ENCODE results near the gene ENPP1.

Gene ENPP1

GRCh38 chr6:131839388-131839787, 31.6 kb downstream of the ENPP1 start:
- Histone ChIP-seq H3K4me3 (no peak overlapping the region), H3K27ac (no peak overlapping the region)
- no peak for TF ChIP-seq CTCF (IDR thresholded peaks at IDR 0.05)
- no peak for DNase-seq (ENCODE audit: low spot score)

GRCh38 chr6:131840441-131840840, 32.6 kb downstream of the ENPP1 start:
- no peak for DNase-seq (ENCODE audit: low spot score)

GRCh38 chr6:131840936-131841583, 33.2 kb downstream of the ENPP1 start:
- TF ChIP-seq CTCF (IDR thresholded peaks at IDR 0.05), result no peak

More at GRCh38 chr6:131840441-131840840, 32.6 kb downstream of the ENPP1 start:
- Histone ChIP-seq H3K4me3 (no peak overlapping the region), H3K27ac (no peak overlapping the region)
- no peak for TF ChIP-seq CTCF (IDR thresholded peaks at IDR 0.05)

GRCh38 chr6:131843768-131844167, 35.9 kb downstream of the ENPP1 start:
- no peak for TF ChIP-seq CTCF (IDR thresholded peaks at IDR 0.05)
- no peak overlapping the region for H3K4me3 ChIP-seq

More at GRCh38 chr6:131840936-131841583, 33.2 kb downstream of the ENPP1 start:
- no peak overlapping the region for H3K27ac ChIP-seq
- no peak for DNase-seq (ENCODE audit: low spot score)
- no peak overlapping the region for H3K4me3 ChIP-seq

GRCh38 chr6:131844243-131844841, 36.5 kb downstream of the ENPP1 start:
- no peak for TF ChIP-seq CTCF (IDR thresholded peaks at IDR 0.05)
- DNase-seq (ENCODE audit: low spot score), result no peak

More at GRCh38 chr6:131843768-131844167, 35.9 kb downstream of the ENPP1 start:
- H3K27ac ChIP-seq, result no peak overlapping the region
- no peak for DNase-seq (ENCODE audit: low spot score)

GRCh38 chr6:131846023-131846663, 38.3 kb downstream of the ENPP1 start:
- Histone ChIP-seq H3K27ac (no peak overlapping the region), H3K4me3 (no peak overlapping the region)
- DNase-seq (ENCODE audit: low spot score), result no peak
- TF ChIP-seq CTCF (IDR thresholded peaks at IDR 0.05), result no peak

More at GRCh38 chr6:131844243-131844841, 36.5 kb downstream of the ENPP1 start:
- no peak overlapping the region for H3K4me3 ChIP-seq
- H3K27ac ChIP-seq, result no peak overlapping the region
